Activated T-cell treated with anti-CD3 and anti-CD28 coated beads, Interleukin-2, amount 50 U/mL, for 24 hours (primary cell): Measurements from ENCODE around the gene AQP2.

Experiments
- DNase-seq: peaks from one replicate; pipeline ENCODE4 v3.0.0-alpha.2; 2020
- H3K27ac Mint-ChIP-seq: 2 replicates; pipeline ENCODE4 v1.8.0; 2020; ENCODE audit warnings: mild to moderate bottlenecking, mixed read lengths
- H3K27me3 Mint-ChIP-seq: 2 replicates; pipeline ENCODE4 v1.8.0; 2020; ENCODE audit warnings: mixed read lengths
- H3K36me3 Mint-ChIP-seq: 2 replicates; pipeline ENCODE4 v1.8.0; 2020; ENCODE audit warnings: low read depth, mixed read lengths
- H3K4me1 Mint-ChIP-seq: 2 replicates; pipeline ENCODE4 v1.8.0; 2020; ENCODE audit warnings: low read depth, mixed read lengths
- H3K4me3 Mint-ChIP-seq: 2 replicates; pipeline ENCODE4 v1.8.0; 2020; ENCODE audit warnings: mild to moderate bottlenecking, moderate library complexity, mixed read lengths
- H3K9me3 Mint-ChIP-seq: 2 replicates; pipeline ENCODE4 v1.8.0; 2020; ENCODE audit warnings: mixed read lengths

Gene AQP2

DNA sequence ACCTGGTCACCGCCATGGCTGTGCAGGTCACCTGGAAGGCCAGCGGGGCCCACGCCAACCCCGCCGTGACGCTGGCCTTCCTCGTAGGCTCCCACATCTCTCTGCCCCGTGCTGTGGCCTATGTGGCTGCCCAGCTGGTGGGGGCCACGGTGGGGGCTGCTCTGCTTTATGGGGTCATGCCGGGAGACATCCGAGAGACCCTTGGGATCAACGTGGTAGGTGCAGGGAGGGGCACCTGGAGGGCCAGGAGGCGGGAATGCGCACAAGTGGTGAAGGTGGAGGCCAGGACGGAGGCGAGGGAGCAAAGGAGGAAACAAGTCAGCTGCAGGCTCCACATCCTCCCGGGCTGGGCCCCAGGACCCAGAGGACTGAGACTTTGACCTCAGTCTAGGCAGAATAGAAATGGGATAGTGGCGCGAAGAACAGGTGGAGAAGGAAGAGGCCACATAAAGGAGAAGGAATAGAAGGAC lies 22.9 kb downstream of the AQP2 start:
- no peak for DNase-seq
- Mint-ChIP-seq H3K4me3 (no peak overlapping the region), H3K36me3 (no peaks in the 10 kb centered on the region), H3K27ac (no peak overlapping the region), H3K27me3 (no peaks in the 10 kb centered on the region), H3K4me1 (no peaks in the 10 kb centered on the region), H3K9me3 (no peaks in the 10 kb centered on the region)

DNA sequence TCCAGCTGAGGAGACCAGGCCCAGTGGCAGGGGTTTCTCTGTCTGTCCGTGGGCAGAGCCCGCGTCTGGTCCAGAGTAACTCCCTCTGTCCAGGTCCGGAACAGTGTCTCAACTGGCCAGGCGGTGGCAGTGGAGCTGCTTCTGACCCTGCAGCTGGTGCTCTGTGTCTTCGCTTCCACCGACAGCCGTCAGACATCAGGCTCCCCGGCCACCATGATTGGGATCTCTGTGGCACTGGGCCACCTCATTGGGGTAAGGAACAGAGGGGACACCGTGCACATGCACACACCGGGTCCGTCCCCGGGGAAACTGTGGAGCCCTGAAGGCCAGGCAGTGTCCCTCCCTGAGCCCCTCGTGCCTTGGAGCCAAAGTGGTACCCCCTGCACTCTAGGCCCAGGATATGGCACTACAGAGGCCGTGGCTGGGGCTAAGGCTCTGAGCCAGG lies 23.7 kb downstream of the AQP2 start:
- no peaks in the 10 kb centered on the region for H3K27me3 Mint-ChIP-seq
- H3K4me1 Mint-ChIP-seq = no peaks in the 10 kb centered on the region
- no peak overlapping the region for H3K4me3 Mint-ChIP-seq
- DNase-seq = no peak
- H3K9me3 Mint-ChIP-seq = no peaks in the 10 kb centered on the region
- no peak overlapping the region for H3K27ac Mint-ChIP-seq
- H3K36me3 Mint-ChIP-seq = no peaks in the 10 kb centered on the region

DNA sequence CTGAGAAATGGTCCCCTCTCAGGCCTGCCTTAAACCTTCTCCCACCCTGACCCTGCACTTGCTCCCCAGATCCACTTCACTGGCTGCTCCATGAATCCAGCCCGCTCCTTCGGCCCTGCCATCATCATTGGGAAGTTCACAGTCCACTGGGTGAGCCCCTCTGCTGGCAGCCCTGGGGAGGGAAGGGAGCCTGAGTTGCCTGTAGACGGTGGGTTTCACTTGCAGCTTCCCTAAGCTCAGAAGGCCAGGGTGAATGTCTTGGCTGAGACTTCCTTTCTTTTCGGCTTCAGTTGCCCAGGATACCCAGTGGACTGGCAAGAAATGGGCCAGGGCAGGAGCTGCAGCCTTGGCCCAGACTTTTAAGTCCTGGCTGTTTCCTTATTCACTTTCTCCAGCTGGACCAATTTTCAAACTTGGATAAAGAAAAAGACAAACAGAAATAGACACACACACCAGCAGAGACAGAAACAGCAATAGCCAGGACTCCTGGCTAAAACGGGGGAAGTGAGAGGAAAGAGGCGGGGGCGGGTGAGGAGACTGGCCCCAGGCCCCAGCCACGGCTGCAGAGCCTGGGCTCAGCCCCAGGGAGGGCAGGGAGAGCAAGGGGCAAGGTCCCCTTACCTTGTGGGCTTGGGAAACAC lies 24.3 kb downstream of the AQP2 start:
- no peak overlapping the region for H3K4me3 Mint-ChIP-seq
- DNase-seq = no peak
- no peaks in the 10 kb centered on the region for H3K4me1 Mint-ChIP-seq
- H3K36me3 Mint-ChIP-seq = no peaks in the 10 kb centered on the region
- H3K9me3 Mint-ChIP-seq = no peaks in the 10 kb centered on the region
- no peak overlapping the region for H3K27ac Mint-ChIP-seq
- H3K27me3 Mint-ChIP-seq = no peaks in the 10 kb centered on the region

DNA sequence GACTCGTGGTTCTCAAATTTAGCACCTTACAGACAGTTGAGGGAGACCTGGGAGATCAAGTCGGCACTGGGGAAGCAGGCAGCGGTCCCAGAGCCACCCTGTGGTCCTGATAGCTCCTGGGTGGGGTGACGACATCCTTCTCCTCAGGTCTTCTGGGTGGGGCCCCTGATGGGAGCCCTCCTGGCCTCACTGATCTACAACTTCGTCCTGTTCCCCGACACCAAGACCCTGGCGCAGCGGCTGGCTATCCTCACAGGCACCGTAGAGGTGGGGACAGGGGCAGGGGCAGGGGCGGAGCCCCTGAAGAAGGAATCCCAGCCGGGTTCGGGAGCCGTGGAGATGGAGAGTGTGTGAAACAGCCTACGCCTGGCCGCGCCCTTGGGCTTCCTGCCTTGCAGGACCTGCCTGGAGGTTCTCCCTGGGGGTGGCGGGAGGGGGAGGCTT lies 24.8 kb downstream of the AQP2 start:
- H3K27ac Mint-ChIP-seq = no peak overlapping the region
- H3K27me3 Mint-ChIP-seq = no peaks in the 10 kb centered on the region
- no peaks in the 10 kb centered on the region for H3K4me1 Mint-ChIP-seq
- no peak for DNase-seq
- H3K9me3 Mint-ChIP-seq = no peaks in the 10 kb centered on the region
- H3K4me3 Mint-ChIP-seq = no peak overlapping the region
- no peaks in the 10 kb centered on the region for H3K36me3 Mint-ChIP-seq

DNA sequence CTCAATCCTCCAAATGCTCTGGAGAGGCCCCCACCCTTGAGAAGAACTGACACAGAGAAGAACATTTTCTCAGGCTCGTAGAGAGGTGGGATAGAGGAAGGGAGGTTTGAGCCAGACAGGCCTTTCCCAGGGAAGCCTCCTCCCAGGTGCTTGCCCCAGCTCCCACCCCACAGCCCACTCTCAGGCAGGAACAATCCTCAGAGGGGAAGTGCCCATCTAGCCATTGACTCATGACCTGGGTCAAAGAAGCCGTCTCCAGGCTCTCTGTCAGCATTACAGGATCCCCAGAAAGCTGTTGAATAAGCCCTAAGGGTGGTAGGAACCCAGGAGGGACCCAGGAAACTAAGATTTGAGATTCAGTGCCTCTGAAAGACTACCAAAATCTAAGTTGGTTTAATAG lies 26.0 kb downstream of the AQP2 start:
- no peak for DNase-seq
- no peaks in the 10 kb centered on the region for H3K4me1 Mint-ChIP-seq
- H3K36me3 Mint-ChIP-seq = no peaks in the 10 kb centered on the region
- H3K4me3 Mint-ChIP-seq = no peak overlapping the region
- no peak overlapping the region for H3K27ac Mint-ChIP-seq
- H3K9me3 Mint-ChIP-seq = no peaks in the 10 kb centered on the region
- no peaks in the 10 kb centered on the region for H3K27me3 Mint-ChIP-seq

DNA sequence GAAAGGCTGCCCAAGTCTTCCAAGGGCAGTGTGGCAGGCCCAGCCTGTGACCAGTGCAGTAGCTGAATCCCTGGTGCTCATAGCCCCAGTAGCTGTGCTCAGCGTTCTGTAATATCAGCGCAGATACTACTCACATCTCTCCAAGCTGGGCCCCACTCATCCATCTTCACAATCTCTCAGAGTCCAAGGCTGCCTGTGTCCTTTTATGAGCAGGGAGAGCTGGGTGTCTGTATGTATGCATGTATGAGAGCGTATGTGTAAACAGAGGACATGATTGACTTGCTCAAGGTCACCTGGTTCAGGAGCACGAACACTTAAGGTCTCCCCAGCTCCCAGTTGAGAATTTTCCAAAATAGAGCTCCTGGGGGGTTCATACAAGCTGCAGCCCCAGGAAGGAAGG lies 27.6 kb downstream of the AQP2 start:
- H3K9me3 Mint-ChIP-seq = no peaks in the 10 kb centered on the region
- H3K27me3 Mint-ChIP-seq = no peaks in the 10 kb centered on the region
- H3K27ac Mint-ChIP-seq = no peak overlapping the region
- no peaks in the 10 kb centered on the region for H3K36me3 Mint-ChIP-seq
- no peaks in the 10 kb centered on the region for H3K4me1 Mint-ChIP-seq
- no peak overlapping the region for H3K4me3 Mint-ChIP-seq
- no peak for DNase-seq

DNA sequence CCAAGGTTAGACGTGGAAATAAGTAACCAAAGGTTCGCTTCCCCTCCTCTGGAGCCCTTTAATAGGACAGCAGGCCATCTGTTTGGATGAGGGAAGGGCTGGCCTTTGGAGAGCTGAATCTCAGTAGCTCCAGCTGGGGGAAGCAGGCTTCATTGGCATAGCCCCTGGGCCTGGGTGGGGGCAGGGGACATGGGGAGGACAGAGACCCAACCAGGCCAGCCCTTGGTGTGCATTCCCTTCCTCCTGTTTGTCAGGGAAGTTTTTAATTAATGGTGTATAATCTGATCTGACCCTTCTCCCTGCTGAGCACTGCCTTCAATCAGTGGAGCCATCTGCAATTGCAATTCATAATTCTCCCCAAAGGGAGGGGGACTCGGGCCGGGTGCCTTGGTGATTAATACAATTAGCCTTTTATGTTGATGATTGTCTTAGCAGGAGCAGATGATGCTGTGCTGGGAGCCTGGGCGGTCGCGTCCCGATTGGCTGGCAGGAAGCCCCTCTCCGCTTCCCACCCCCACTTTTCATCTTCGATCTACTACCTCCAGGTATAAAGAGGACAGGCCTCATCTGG lies 28.6 kb downstream of the AQP2 start:
- no peak overlapping the region for H3K4me3 Mint-ChIP-seq
- no peaks in the 10 kb centered on the region for H3K4me1 Mint-ChIP-seq
- H3K27me3 Mint-ChIP-seq = no peaks in the 10 kb centered on the region
- no peaks in the 10 kb centered on the region for H3K9me3 Mint-ChIP-seq
- H3K27ac Mint-ChIP-seq = no peak overlapping the region
- no peaks in the 10 kb centered on the region for H3K36me3 Mint-ChIP-seq
- DNase-seq = no peak

DNA sequence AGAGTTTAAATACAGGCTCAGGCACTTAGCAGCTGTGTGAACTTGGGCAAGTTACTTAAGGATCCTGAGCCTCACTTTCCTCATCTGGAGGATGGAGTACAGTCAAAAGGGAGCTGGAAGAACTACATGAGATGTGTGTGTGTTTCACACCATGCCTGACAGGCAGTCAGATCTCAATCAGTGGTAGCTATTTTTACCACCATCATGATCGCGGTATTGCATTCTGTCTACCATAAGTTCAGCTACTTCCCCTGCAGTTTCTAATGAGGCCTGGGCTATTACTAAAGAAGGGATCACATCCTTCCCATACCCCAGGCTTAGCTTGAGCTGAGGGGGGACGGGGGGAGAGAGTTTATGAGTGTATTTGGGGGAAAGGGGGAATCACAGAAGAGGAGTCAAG lies 29.3 kb downstream of the AQP2 start:
- no peak for DNase-seq
- Mint-ChIP-seq H3K4me1 (no peaks in the 10 kb centered on the region), H3K9me3 (no peaks in the 10 kb centered on the region), H3K36me3 (peaks cover 2% of the 10 kb centered on the region), H3K27me3 (no peaks in the 10 kb centered on the region), H3K27ac (no peak overlapping the region), H3K4me3 (no peak overlapping the region)

DNA sequence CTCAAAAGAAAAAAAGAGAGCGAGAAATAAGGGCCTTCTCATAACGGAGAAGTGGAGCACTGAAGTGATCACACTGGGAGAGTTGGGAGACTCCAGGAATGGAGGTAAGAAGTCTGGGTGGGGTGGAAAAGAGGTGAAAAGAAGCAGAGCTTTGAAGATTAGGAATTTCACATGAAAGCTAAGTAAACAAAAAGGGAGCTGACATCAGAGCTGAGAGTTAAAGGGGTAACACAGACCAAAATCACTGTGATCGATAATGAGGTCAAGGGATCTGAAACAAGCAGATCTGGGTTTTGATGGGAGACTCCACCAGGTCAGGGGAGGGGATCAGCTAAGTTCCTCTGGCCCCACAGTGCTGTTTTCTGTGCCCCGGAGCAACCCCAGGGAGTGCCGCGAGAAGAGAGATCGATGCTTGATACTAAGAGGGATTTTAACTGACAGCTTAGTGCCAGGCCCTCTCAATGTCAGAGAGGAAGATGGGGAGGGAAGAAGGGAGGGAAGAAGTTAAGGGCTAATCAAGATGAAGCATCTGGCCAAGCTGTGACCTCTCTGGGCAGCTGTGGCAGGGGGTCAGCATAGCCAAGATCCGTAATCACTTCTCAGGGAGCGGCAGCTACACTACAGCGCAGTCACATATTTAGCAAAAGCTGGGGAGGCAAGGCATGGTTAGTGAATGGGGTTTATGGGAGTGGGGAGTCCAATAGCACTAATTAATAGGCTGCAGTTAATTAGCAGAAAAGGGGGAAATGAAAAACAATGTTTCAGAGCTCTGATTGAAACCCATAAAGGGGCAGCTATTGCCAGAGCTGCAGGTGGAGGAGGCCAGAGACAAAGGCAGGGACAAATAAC lies 30.2 kb downstream of the AQP2 start:
- peaks cover 10% of the 10 kb centered on the region for H3K36me3 Mint-ChIP-seq

DNA sequence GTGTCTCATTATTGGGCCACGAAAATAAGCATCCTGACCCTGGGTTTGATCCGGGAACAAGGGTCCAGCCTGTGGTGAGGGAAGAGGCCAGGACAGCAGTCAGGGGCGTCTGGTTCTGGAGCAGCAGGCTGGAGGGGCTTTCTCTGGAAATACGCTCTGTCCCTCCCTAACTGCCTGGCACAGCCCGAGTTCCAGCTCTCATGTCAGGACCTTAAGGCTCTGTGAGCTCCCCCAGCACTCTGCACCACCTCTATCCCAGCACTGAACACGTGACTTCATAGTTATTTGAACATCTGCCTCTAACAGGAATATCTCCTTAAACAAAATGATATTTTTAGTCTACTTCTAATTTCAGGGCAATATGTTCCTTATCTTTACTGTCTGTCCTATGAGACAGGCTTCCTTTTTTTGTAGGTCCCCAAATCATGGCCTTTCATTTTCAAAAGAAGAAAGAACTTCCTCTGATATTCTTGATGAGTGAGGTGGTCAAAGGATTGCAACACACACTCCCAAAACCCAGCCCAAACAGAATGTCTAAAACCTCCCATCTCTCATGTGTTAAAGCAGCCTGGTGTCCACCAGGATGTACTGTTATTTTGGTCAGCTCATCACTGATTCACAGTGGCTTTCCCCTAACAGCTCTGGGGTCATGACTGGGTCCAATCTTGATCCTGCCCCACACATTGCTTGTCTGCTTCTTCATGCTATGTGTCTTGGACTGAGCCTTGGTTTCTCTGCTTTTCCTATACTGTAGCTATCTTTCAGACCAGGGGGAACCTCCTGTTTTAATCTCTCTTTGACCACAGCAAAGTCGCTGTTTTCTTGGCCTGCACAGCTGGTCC lies 31.9 kb downstream of the AQP2 start:
- H3K27ac Mint-ChIP-seq = no peak overlapping the region
- no peaks in the 10 kb centered on the region for H3K9me3 Mint-ChIP-seq
- H3K36me3 Mint-ChIP-seq = peaks cover 20% of the 10 kb centered on the region
- H3K4me3 Mint-ChIP-seq = no peak overlapping the region
- DNase-seq = no peak
- H3K4me1 Mint-ChIP-seq = peaks cover 11% of the 10 kb centered on the region
- H3K27me3 Mint-ChIP-seq = no peaks in the 10 kb centered on the region

More for the DNA sequence above, 30.2 kb downstream of the AQP2 start:
- Mint-ChIP-seq H3K27ac (no peak overlapping the region), H3K4me1 (peaks cover under 1% of the 10 kb centered on the region), H3K4me3 (no peak overlapping the region), H3K27me3 (no peaks in the 10 kb centered on the region), H3K9me3 (no peaks in the 10 kb centered on the region)
- no peak for DNase-seq

DNA sequence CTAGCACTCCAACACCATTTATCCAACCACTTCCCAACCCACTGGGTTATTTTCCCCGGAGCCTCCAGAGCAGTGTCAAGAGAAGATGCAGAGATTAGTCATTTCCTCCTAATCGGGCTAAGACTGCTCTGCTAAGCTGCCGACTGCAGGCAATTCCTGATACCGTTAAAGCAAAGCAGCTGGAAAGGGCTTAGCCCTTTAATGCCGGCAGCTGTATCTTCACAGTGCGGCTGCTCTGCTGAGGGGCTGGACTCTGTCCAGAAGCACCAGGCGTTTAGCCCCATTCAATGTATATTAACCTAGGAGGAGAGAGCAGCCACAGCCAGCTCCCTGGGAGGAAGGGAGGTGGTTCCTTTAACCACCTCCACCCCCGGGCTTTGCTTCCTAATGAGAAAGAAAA lies 33.4 kb downstream of the AQP2 start:
- Mint-ChIP-seq H3K4me1 (peaks cover 11% of the 10 kb centered on the region), H3K4me3 (no peak overlapping the region), H3K9me3 (no peaks in the 10 kb centered on the region), H3K27ac (no peak overlapping the region), H3K36me3 (peaks cover 34% of the 10 kb centered on the region), H3K27me3 (no peaks in the 10 kb centered on the region)
- no peak for DNase-seq

DNA sequence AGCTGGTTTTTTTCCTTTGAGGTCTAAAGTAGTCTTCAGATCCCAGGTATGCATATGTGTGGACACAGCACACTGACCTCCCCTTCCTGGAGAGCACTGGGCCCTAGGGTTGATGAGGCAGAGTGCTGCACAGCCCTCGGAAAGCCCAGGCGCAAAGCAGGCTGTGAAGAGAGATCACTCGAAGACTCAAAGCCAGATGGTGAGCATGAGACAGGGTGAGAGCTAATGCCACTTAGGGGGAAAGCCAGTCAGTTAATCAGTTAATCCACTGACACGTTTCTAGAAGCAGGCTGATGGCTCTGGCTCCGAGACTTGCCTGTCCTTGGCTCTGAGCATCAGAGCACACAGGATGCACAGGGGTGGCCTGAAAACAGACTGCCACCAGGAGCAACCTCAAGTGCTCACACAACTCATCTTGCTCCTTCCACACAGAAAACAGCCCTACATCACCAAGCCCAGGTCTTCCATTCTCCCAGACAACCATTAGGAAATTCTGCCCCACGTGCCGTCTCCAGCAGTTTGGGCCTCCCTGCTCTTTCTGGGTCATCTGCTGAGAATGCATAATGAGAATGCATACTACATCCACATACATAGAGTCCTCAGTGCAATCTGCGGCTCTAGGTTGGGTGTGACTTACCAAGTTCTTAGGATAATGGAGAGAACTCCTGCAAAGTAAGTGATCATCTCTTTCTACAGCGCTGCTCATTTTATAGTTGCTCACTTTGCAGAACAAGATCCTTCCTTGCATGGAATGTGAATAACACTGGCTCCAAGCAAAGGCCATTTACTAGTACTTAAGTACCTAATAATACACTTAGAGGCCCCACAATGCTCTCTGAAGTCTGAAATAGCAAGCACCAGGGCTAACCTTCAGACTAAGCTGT lies 34.2 kb downstream of the AQP2 start:
- Mint-ChIP-seq H3K36me3 (peaks cover 41% of the 10 kb centered on the region), H3K27ac (no peak overlapping the region), H3K9me3 (no peaks in the 10 kb centered on the region), H3K27me3 (no peaks in the 10 kb centered on the region), H3K4me1 (peaks cover 11% of the 10 kb centered on the region), H3K4me3 (no peak overlapping the region)
- DNase-seq = no peak

DNA sequence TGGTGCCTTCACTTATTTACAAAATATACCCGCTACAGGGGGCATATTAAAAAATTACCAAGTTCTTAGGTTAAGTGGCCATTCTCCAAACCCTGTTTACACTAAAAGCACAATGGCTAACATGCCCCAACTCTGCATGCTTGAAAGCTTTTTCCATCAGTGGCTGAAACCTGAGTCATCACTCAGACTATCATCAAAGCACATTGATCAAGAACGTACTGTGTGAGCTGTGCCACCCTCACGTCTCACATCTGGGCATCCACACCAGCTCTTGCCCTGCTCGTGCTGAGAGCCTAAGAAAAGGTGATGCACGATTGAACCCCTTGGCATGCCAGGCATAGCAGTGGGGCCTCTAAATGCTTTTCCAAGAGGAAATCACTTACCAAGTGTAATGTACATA lies 35.4 kb downstream of the AQP2 start:
- peaks cover 54% of the 10 kb centered on the region for H3K36me3 Mint-ChIP-seq
- peaks cover 11% of the 10 kb centered on the region for H3K4me1 Mint-ChIP-seq
- no peaks in the 10 kb centered on the region for H3K9me3 Mint-ChIP-seq
- no peak overlapping the region for H3K27ac Mint-ChIP-seq
- DNase-seq = no peak
- no peak overlapping the region for H3K4me3 Mint-ChIP-seq
- no peaks in the 10 kb centered on the region for H3K27me3 Mint-ChIP-seq
